ENCODE results near the gene CCL15.
"Not testable (repeated sequence)": the region's sequence is repeated elsewhere in the genome, so short reads cannot be mapped to it uniquely, and the experiment has no call there.

The CCL15 gene

GRCh38 chr17:35998756-35999155 lies 2.6 kb downstream of the CCL15 start:
- DNase-seq (ENCODE audit: low read depth) = no peak
- TF ChIP-seq, protein P1, sequence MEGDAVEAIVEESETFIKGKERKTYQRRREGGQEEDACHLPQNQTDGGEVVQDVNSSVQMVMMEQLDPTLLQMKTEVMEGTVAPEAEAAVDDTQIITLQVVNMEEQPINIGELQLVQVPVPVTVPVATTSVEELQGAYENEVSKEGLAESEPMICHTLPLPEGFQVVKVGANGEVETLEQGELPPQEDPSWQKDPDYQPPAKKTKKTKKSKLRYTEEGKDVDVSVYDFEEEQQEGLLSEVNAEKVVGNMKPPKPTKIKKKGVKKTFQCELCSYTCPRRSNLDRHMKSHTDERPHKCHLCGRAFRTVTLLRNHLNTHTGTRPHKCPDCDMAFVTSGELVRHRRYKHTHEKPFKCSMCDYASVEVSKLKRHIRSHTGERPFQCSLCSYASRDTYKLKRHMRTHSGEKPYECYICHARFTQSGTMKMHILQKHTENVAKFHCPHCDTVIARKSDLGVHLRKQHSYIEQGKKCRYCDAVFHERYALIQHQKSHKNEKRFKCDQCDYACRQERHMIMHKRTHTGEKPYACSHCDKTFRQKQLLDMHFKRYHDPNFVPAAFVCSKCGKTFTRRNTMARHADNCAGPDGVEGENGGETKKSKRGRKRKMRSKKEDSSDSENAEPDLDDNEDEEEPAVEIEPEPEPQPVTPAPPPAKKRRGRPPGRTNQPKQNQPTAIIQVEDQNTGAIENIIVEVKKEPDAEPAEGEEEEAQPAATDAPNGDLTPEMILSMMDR (IDR thresholded peaks at IDR 0.05; ENCODE audit: control insufficient read depth, insufficient read depth, low read depth, low read length, missing control alignments) = no peak
- no peak overlapping the region for H3K4me3 ChIP-seq (ENCODE audit: control insufficient read depth, low read depth, low read length)

DNA sequence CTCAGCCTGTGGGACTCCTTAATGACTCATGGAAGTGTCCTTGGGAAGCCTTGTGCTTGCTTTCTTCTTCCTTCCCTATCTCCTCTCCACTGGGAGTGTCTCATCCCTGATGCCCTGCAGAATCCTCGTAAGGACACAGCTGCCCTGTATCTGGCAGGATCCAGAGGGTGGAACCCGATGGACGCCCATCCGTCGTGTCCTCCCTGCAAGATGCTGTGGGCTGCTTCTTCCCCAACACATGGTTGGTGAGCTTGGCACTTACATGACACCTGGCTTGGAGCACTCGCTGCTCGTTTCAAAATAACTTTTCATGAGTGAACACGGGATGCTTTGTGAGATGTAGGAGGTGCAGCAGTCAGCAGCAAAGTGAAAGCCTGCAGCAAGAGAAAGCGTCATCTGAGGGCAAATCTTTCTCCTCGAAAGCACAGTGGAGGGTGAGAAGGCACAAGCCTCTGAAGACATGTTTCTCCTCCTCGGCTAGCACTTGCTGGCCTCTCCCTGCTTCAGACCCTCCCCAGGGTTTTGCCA lies 3.3 kb downstream of the CCL15 start:
- no peak for DNase-seq (ENCODE audit: low read depth)
- TF ChIP-seq, protein P1 (IDR thresholded peaks at IDR 0.05; ENCODE audit: control insufficient read depth, insufficient read depth, low read depth, low read length, missing control alignments) = no peak
- no peak overlapping the region for H3K4me3 ChIP-seq (ENCODE audit: control insufficient read depth, low read depth, low read length)

DNA sequence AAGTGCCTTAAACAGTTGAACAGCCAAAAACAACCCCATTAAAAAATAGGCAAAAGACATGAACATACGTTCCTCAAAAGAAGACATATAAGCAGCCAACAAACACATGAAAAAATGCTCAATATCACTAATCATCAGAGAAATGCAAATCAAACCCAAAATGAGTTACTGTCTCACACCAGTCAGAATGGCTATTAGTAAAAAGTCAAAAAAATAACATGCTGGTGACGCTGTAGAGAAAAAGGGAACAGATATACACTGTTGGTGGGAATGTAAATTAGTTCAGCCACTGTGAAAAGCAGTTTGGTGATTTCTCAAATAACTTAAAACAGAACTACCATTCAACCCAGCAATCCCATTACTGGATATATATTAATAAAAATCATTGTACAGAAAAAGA lies 6.0 kb downstream of the CCL15 start:
- not testable (repeated sequence) for DNase-seq (ENCODE audit: low read depth); H3K4me3 ChIP-seq (ENCODE audit: control insufficient read depth, low read depth, low read length)

DNA sequence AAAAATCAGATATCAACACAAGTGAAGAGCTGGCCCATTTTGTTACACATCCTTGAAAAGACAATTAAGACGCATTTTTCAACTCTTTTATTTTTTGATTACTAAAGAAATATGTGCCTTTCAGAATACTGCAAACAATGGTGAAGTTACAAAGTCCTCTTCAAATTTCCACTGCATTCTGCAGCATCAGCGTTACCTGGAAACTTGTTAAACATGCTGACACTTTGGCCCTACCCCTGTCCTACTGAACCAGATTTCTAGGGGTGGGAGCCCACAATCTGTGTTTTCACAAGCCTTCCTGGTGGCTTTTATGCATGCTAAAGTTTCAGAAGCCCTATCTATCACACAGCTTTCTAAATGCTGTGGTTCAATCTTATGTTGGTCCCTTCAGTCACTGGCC lies 10.3 kb downstream of the CCL15 start:
- TF ChIP-seq, protein P1 (IDR thresholded peaks at IDR 0.05; ENCODE audit: control insufficient read depth, insufficient read depth, low read depth, low read length, missing control alignments) = no peak
- no peak for DNase-seq (ENCODE audit: low read depth)
- H3K4me3 ChIP-seq (ENCODE audit: control insufficient read depth, low read depth, low read length) = no peak overlapping the region

DNA sequence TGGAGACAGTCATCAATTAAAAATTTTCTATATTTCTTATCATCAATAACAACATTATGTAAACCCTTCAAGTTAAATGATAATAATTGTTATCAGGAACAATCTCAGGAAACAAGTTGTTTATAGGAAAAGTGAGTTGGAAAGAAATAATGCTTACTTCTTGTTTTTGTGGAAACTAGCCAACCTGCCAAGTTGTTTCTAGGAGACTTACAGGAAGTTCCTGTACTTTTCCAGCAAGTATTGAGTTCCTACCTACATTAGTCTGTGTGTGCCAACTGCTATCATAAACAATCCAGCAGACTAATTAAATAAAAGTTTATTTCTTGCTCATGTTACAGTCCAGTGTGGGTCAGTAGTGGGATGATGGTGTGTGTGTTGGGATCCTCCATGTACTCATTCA lies 13.2 kb downstream of the CCL15 start:
- TF ChIP-seq, protein P1 (IDR thresholded peaks at IDR 0.05; ENCODE audit: control insufficient read depth, insufficient read depth, low read depth, low read length, missing control alignments) = no peak
- DNase-seq (ENCODE audit: low read depth) = no peak
- H3K4me3 ChIP-seq (ENCODE audit: control insufficient read depth, low read depth, low read length) = no peak overlapping the region

DNA sequence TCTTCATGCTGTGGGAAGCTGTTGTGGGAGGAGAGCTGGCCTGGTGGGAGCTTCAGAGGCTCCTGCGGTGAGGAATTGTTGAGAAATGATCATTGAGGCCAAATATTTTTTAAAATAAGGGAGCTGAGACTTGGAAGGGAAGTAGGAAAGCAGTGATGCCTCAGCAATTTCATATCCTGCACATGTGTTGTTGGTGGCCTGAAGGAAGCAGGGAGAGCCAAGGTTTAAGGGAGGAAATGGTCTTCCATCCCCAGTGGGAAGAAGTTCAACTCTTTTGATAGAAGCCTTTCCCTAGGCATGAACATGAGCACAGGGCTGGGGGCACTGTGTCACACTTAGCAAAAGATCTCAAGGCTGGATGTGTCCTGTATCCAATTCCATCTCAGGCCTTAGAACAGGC lies 14.7 kb downstream of the CCL15 start, which contains the start of gene CCL14:
Gene CCL14, minus strand, starts transcription at position 87 of the 400 bp plus-strand sequence. Its CDS starts 80 bp downstream, at position 7.
- TF ChIP-seq, protein P1 (IDR thresholded peaks at IDR 0.05; ENCODE audit: control insufficient read depth, insufficient read depth, low read depth, low read length, missing control alignments) = no peak
- no peak within 1 kb of the TSS for H3K4me3 ChIP-seq (ENCODE audit: control insufficient read depth, low read depth, low read length)
- DNase-seq (ENCODE audit: low read depth) = no peak

DNA sequence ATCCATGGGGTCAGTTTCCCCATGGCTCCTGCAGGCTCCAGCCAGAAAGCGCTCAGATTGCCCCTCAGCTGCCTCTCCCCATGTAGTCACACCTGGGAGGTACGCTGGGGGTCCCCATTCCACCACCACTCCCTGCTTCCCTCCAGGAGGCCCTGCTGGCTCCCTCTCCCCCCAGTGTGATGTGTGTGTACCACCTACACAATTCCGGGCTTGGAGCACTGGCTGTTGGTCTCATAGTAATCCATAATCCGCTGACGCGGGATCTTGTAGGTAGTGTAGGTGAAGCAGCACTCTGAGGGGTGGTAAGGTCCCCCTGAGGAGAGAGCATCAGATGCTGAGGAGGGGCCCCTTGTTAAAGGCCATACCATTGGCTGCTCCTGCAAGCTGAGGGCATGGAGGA lies 17.2 kb downstream of the CCL15 start:
- H3K4me3 ChIP-seq (ENCODE audit: control insufficient read depth, low read depth, low read length) = no peak overlapping the region
- TF ChIP-seq, protein P1 (IDR thresholded peaks at IDR 0.05; ENCODE audit: control insufficient read depth, insufficient read depth, low read depth, low read length, missing control alignments) = no peak
- DNase-seq (ENCODE audit: low read depth) = no peak
